Forelimb muscle (tissue), 1 donor: ENCODE measurements around the gene CACNA1C. TPM values are rescaled to one million over a fixed set of nuclear protein-coding genes. Genes with fewer than 3 reads are reported as not detected.

Source experiments
- DNase-seq: peaks from one replicate; pipeline ENCODE4 v3.0.0-alpha.2; 2013; ENCODE audit warnings: low read depth
- polyA plus RNA-seq: library from polyadenylated mRNA; unstranded; fragments of 120-200 nt; gene quantifications from one replicate; pipeline ENCODE4 v1.2.1, GENCODE V29; 2013; ENCODE audit not compliant: insufficient read length

The CACNA1C gene
- polyA plus RNA-seq, 1 donor: 3.2 TPM

- no peak for DNase-seq
These were observed 265.5 kb downstream of the CACNA1C start for GRCh38 chr12:2318286-2318685.

GRCh38 chr12:2319136-2319535, 266.3 kb downstream of the CACNA1C start:
- DNase-seq: no peak

GRCh38 chr12:2319737-2320506, 267.1 kb downstream of the CACNA1C start:
- no peak for DNase-seq

- no peak for DNase-seq
These were observed 268.1 kb downstream of the CACNA1C start for GRCh38 chr12:2320841-2321240.

- no peak for DNase-seq
These were observed 269.9 kb downstream of the CACNA1C start for GRCh38 chr12:2322554-2323120.

GRCh38 chr12:2323532-2324255, 270.9 kb downstream of the CACNA1C start:
- no peak for DNase-seq

- no peak for DNase-seq
These were observed 271.6 kb downstream of the CACNA1C start for GRCh38 chr12:2324387-2324786.

GRCh38 chr12:2325519-2325918, 272.7 kb downstream of the CACNA1C start:
- DNase-seq: no peak

- DNase-seq: no peak
These were observed 273.7 kb downstream of the CACNA1C start for GRCh38 chr12:2326470-2326869.

- no peak for DNase-seq
These were observed 275.9 kb downstream of the CACNA1C start for GRCh38 chr12:2328661-2329060.

GRCh38 chr12:2329661-2330210, 276.9 kb downstream of the CACNA1C start:
- DNase-seq: no peak

- DNase-seq: no peak
These were observed 279.4 kb downstream of the CACNA1C start for GRCh38 chr12:2332236-2332635.

- no peak for DNase-seq
These were observed 280.2 kb downstream of the CACNA1C start for GRCh38 chr12:2332947-2333346.

GRCh38 chr12:2333491-2334195, 280.9 kb downstream of the CACNA1C start:
- DNase-seq: no peak

- DNase-seq: no peak
These were observed 281.5 kb downstream of the CACNA1C start for GRCh38 chr12:2334271-2334670.

- no peak for DNase-seq
These were observed 281.9 kb downstream of the CACNA1C start for GRCh38 chr12:2334689-2335088.

- DNase-seq: no peak
These were observed 282.3 kb downstream of the CACNA1C start for GRCh38 chr12:2335109-2335508.

GRCh38 chr12:2335513-2335912, 282.7 kb downstream of the CACNA1C start:
- no peak for DNase-seq

- DNase-seq: no peak
These were observed 283.1 kb downstream of the CACNA1C start for GRCh38 chr12:2335916-2336315.

GRCh38 chr12:2336409-2336829, 283.6 kb downstream of the CACNA1C start:
- no peak for DNase-seq

- DNase-seq: no peak
These were observed 284.5 kb downstream of the CACNA1C start for GRCh38 chr12:2337031-2338010.
